Suprapubic skin (tissue), 3 donors: ENCODE measurements around the gene METTL21A.

Experiments
- POLR2A ChIP-seq, 2 donors: fragments of 450-650 bp; IDR thresholded peaks; one replicate each; pipeline ENCODE4 v1.6.1; 2017; ENCODE audit warnings: antibody characterized with exemption in 2 of 2, mild to moderate bottlenecking in 2 of 2, moderate library complexity in 2 of 2
- TF ChIP-seq, protein P1 (sequence below), 2 donors: fragments of 200-600 bp in 1 of 2; fragments of 450-650 bp in 1 of 2; sonication (generic) in 1 of 2; IDR thresholded peaks; one replicate each; pipeline ENCODE4 v1.5.1; 2016 to 2019; ENCODE audit warnings: antibody characterized with exemption in 2 of 2, mild to moderate bottlenecking in 1 of 2, moderate library complexity in 1 of 2

DNA sequence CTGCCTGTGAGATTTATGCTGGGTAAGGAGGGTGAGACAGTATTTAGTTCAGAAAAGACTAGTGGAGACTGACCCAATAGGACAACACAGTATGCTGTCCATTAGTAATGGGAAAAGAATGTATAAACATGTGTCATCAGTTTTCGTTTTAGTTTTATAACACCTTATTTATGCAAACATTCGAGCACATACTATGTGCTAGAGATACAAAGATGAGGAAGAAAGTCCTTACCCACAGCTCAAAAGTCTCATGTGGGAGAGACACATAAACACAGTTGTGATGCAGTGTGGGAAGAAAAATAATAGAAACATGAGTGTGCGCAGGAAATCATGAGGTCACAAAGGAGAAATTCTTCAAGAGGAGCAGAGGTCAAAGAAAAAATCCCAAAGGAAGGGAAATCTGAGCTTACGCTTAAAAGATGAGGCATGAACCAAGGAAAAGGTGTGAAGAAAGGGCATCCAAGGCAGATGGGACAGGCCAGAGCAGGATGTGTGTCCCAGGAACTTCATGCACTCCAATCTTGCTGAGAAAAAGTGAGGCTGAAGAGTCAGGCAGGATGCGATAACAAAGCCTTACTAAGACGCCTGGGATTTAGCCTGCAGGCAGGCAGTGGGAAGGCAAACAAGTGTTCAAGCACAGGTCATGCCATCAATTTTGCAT lies 8.1 kb downstream of the METTL21A start:
- no peak for TF ChIP-seq POLR2A (IDR thresholded peaks at IDR 0.05)
- TF ChIP-seq, protein P1, sequence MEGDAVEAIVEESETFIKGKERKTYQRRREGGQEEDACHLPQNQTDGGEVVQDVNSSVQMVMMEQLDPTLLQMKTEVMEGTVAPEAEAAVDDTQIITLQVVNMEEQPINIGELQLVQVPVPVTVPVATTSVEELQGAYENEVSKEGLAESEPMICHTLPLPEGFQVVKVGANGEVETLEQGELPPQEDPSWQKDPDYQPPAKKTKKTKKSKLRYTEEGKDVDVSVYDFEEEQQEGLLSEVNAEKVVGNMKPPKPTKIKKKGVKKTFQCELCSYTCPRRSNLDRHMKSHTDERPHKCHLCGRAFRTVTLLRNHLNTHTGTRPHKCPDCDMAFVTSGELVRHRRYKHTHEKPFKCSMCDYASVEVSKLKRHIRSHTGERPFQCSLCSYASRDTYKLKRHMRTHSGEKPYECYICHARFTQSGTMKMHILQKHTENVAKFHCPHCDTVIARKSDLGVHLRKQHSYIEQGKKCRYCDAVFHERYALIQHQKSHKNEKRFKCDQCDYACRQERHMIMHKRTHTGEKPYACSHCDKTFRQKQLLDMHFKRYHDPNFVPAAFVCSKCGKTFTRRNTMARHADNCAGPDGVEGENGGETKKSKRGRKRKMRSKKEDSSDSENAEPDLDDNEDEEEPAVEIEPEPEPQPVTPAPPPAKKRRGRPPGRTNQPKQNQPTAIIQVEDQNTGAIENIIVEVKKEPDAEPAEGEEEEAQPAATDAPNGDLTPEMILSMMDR (IDR thresholded peaks at IDR 0.05): no peak
